ENCODE results near the gene LDHAL6A.

LDHAL6A gene

GRCh38 chr11:18471995-18472394, 16.3 kb downstream of the LDHAL6A start:
- H3K9me3 Mint-ChIP-seq = no peaks in the 10 kb centered on the region
- H3K27me3 Mint-ChIP-seq (ENCODE audit: low read depth) = no peaks in the 10 kb centered on the region
- no peaks in the 10 kb centered on the region for H3K4me1 Mint-ChIP-seq
- TF ChIP-seq, protein P1, sequence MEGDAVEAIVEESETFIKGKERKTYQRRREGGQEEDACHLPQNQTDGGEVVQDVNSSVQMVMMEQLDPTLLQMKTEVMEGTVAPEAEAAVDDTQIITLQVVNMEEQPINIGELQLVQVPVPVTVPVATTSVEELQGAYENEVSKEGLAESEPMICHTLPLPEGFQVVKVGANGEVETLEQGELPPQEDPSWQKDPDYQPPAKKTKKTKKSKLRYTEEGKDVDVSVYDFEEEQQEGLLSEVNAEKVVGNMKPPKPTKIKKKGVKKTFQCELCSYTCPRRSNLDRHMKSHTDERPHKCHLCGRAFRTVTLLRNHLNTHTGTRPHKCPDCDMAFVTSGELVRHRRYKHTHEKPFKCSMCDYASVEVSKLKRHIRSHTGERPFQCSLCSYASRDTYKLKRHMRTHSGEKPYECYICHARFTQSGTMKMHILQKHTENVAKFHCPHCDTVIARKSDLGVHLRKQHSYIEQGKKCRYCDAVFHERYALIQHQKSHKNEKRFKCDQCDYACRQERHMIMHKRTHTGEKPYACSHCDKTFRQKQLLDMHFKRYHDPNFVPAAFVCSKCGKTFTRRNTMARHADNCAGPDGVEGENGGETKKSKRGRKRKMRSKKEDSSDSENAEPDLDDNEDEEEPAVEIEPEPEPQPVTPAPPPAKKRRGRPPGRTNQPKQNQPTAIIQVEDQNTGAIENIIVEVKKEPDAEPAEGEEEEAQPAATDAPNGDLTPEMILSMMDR (IDR thresholded peaks at IDR 0.05; ENCODE audit: unreplicated experiment in 3 of 3) = no peak
- H3K4me3 Mint-ChIP-seq = no peak overlapping the region
- no peak overlapping the region for H3K27ac Mint-ChIP-seq
- peaks cover 25% of the 10 kb centered on the region for H3K36me3 Mint-ChIP-seq (ENCODE audit: low read depth)

DNA sequence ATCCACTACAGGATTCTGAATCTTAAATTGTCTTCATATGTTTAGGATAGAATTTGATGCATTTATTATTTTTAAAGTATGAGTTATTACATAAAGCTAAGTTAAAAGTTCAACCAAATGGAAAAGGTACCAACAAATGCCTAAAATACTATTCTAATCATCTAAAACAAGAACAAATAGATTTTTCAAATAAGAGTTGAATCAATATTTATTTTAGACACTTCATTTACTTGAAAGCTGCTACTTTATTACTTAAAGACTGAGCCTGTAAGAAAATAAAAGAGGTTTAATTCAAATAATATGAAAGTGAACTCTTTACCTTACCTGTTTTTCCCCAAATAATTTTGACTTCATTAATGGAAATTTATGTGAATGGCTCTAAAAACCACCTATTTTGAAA, 16.9 kb downstream of the LDHAL6A start:
- no peak overlapping the region for H3K4me3 Mint-ChIP-seq
- peaks cover 28% of the 10 kb centered on the region for H3K36me3 Mint-ChIP-seq (ENCODE audit: low read depth)
- TF ChIP-seq, protein P1 (IDR thresholded peaks at IDR 0.05; ENCODE audit: unreplicated experiment in 3 of 3) = no peak
- H3K27me3 Mint-ChIP-seq (ENCODE audit: low read depth) = no peaks in the 10 kb centered on the region
- no peak overlapping the region for H3K27ac Mint-ChIP-seq
- H3K9me3 Mint-ChIP-seq = no peaks in the 10 kb centered on the region
- no peaks in the 10 kb centered on the region for H3K4me1 Mint-ChIP-seq

DNA sequence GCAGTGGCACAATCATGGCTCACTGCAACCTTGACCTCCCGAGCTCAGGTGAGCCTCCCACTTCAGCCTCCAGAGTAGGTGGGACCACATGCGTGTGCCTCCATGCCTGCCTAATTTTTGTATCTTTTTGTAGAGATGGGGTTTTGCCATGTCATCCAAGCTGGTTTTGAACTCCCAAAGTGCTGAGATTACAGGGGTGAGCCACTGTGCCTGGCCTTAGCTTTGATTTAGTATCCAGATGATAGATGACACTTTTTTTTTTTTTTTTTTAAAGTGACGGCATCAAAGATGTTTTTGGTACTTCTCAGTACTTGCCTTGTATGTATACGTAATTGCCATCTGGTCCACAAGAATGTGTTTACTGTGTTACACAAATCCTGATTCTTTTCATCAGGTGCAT, 23.4 kb downstream of the LDHAL6A start:
- Mint-ChIP-seq H3K27ac (no peak overlapping the region), H3K9me3 (no peaks in the 10 kb centered on the region), H3K4me3 (no peak overlapping the region)

GRCh38 chr11:18485913-18486528, 30.4 kb downstream of the LDHAL6A start:
- Mint-ChIP-seq H3K4me1 (no peaks in the 10 kb centered on the region), H3K27ac (no peak overlapping the region), H3K9me3 (no peaks in the 10 kb centered on the region), H3K36me3 (ENCODE audit: low read depth) (peaks cover 80% of the 10 kb centered on the region), H3K27me3 (ENCODE audit: low read depth) (no peaks in the 10 kb centered on the region), H3K4me3 (no peak overlapping the region)
- TF ChIP-seq, protein P1 (IDR thresholded peaks at IDR 0.05; ENCODE audit: unreplicated experiment in 3 of 3) = no peak

More for the DNA sequence above, 23.4 kb downstream of the LDHAL6A start:
- Mint-ChIP-seq H3K36me3 (ENCODE audit: low read depth) (peaks cover 83% of the 10 kb centered on the region), H3K4me1 (no peaks in the 10 kb centered on the region), H3K27me3 (ENCODE audit: low read depth) (no peaks in the 10 kb centered on the region)
- TF ChIP-seq, protein P1 (IDR thresholded peaks at IDR 0.05; ENCODE audit: unreplicated experiment in 3 of 3) = no peak

GRCh38 chr11:18490319-18490718, 34.7 kb downstream of the LDHAL6A start:
- TF ChIP-seq, protein P1 (IDR thresholded peaks at IDR 0.05; ENCODE audit: unreplicated experiment in 3 of 3) = no peak

More at GRCh38 chr11:18490319-18490718, 34.7 kb downstream of the LDHAL6A start:
- no peaks in the 10 kb centered on the region for H3K9me3 Mint-ChIP-seq
- no peak overlapping the region for H3K4me3 Mint-ChIP-seq
- H3K36me3 Mint-ChIP-seq (ENCODE audit: low read depth) = peaks cover 48% of the 10 kb centered on the region
- H3K27ac Mint-ChIP-seq = no peak overlapping the region
- no peaks in the 10 kb centered on the region for H3K27me3 Mint-ChIP-seq (ENCODE audit: low read depth)
- no peaks in the 10 kb centered on the region for H3K4me1 Mint-ChIP-seq

Data from nephron (organoid).